Measurements from ENCODE around the gene FOXJ2. TPM values are rescaled to one million over a fixed set of nuclear protein-coding genes. Genes with fewer than 3 reads are reported as not detected.
"Not testable (repeated sequence)": the region's sequence is repeated elsewhere in the genome, so short reads cannot be mapped to it uniquely, and the experiment has no call there.

The FOXJ2 gene
- polyA plus RNA-seq, 1 experiment: 6.5 TPM

DNA sequence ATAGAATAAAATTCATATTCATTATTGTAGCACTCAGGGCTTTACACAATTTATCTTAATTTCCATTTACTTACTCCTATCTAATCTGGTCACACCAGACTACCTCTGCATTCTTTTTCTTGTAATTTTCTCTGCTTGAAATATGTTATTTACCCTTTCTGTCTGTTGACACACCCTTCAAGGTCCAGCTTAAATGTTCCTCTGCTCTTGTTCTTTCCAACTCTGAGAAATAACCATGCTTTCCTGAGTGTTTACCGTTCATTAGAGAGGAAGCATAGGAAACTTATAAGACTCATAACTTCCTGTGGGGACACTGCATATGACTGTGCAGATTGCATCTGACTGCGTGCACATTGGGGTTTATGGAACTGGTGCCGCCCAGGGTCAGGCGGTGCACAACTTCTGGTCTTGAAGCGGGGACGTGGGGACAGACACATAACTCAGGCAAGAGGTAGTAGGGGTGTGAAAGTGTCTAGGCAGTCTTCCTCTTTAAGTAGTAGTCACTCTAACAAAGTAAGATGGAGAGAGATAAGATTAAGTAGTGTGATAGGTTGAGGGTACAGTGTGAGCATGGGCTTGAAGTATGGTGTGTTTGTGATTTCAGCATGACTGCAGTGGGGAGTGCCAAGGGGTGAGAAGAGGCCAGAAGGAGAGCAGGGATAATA lies 42.6 kb upstream of the FOXJ2 start:
- ChIA-PET CTCF (no interaction called here), POLR2A (no interaction called here)
- Histone ChIP-seq H3K36me3 (ENCODE audit: control insufficient read depth, insufficient read depth, low read length) (no peaks in the 10 kb centered on the region), H3K27me3 (ENCODE audit: control insufficient read depth, insufficient read depth, low read length) (no peaks in the 10 kb centered on the region), H3K4me3 (ENCODE audit: low read depth, low read length) (no peak overlapping the region)
- DNase-seq (ENCODE audit: low read depth): no peak
- TF ChIP-seq CTCF (IDR thresholded peaks at IDR 0.05; ENCODE audit: insufficient read depth, low read depth, low read length): no peak

- CTCF ChIA-PET: interaction anchor here (0.9 kb wide), 1 partner anchor 131 kb away, joined by 3 read pairs; no protein-coding TSS in a partner anchor
- POLR2A ChIA-PET: no interaction called here
Observed at GRCh38 chr12:7991535-7991934, 41.0 kb upstream of the FOXJ2 start.

GRCh38 chr12:7994731-7995205 lies 37.7 kb upstream of the FOXJ2 start:
- Histone ChIP-seq H3K36me3 (ENCODE audit: control insufficient read depth, insufficient read depth, low read length) (no peaks in the 10 kb centered on the region), H3K4me3 (ENCODE audit: low read depth, low read length) (no peak overlapping the region), H3K27me3 (ENCODE audit: control insufficient read depth, insufficient read depth, low read length) (no peaks in the 10 kb centered on the region)
- peak; percentile 92 for DNase-seq (ENCODE audit: low read depth)
- ChIA-PET CTCF (interaction anchor here (0.6 to 4.2 kb wide), 26 partner anchors 9 to 164 kb away, joined by 3 to 59 read pairs (median 6); partner anchors contain the start of genes FOXJ2 and SLC2A3), POLR2A (interaction anchor here (1.0 to 1.7 kb wide), 2 partner anchors 60 to 62 kb away, joined by 8 read pairs; no protein-coding TSS in a partner anchor)
- TF ChIP-seq CTCF (IDR thresholded peaks at IDR 0.05; ENCODE audit: insufficient read depth, low read depth, low read length): no peak

More at GRCh38 chr12:7991535-7991934, 41.0 kb upstream of the FOXJ2 start:
- TF ChIP-seq CTCF (IDR thresholded peaks at IDR 0.05; ENCODE audit: insufficient read depth, low read depth, low read length): no peak
- Histone ChIP-seq H3K4me3 (ENCODE audit: low read depth, low read length) (no peak overlapping the region), H3K27me3 (ENCODE audit: control insufficient read depth, insufficient read depth, low read length) (no peaks in the 10 kb centered on the region), H3K36me3 (ENCODE audit: control insufficient read depth, insufficient read depth, low read length) (no peaks in the 10 kb centered on the region)
- no peak for DNase-seq (ENCODE audit: low read depth)

DNA sequence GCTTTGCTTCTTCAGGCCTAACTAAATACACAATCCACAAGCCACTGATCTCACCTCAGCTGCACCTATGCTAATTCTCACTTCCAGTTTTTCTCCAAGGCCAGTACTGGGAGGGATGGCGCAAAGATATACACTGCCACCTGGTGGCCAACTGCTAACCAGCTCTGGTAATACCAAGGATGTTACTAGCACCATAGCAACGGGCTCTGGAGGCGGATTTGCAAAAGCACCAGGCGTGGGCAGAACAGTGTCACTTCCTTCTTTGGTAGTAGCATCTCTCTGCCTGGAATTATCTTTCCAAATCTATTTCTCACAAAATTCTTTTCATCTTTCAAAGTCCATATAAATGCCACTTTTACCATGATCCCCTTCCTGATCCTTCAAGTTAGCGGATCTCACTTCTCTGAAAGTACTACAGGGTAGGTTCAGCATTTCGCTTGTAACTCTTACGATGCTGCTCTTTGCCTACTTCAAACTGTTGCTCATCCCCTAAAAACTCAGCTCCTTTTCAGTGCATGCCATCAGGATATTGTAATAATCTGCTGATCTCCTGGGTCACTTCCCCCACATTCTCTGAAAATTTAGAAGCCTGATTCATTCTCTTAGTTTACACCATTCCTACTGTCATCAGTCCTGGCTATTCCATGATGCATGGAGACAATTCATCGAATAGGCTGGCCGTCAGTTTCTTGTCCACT lies 37.1 kb upstream of the FOXJ2 start:
- TF ChIP-seq CTCF (IDR thresholded peaks at IDR 0.05; ENCODE audit: insufficient read depth, low read depth, low read length): peak; percentile 79
- peak overlapping the region; percentile 17 for H3K4me3 ChIP-seq (ENCODE audit: low read depth, low read length)
- H3K27me3 ChIP-seq (ENCODE audit: control insufficient read depth, insufficient read depth, low read length): no peaks in the 10 kb centered on the region
- peak; percentile 61 for DNase-seq (ENCODE audit: low read depth)
- no peaks in the 10 kb centered on the region for H3K36me3 ChIP-seq (ENCODE audit: control insufficient read depth, insufficient read depth, low read length)
- POLR2A ChIA-PET: interaction anchor here (0.5 to 1.7 kb wide), 4 partner anchors 59 to 936 kb away, joined by 4 to 8 read pairs (median 8); no protein-coding TSS in a partner anchor
- CTCF ChIA-PET: interaction anchor here (0.6 to 4.2 kb wide), 26 partner anchors 9 to 165 kb away, joined by 3 to 59 read pairs (median 6); partner anchors contain the start of genes FOXJ2 and SLC2A3

DNA sequence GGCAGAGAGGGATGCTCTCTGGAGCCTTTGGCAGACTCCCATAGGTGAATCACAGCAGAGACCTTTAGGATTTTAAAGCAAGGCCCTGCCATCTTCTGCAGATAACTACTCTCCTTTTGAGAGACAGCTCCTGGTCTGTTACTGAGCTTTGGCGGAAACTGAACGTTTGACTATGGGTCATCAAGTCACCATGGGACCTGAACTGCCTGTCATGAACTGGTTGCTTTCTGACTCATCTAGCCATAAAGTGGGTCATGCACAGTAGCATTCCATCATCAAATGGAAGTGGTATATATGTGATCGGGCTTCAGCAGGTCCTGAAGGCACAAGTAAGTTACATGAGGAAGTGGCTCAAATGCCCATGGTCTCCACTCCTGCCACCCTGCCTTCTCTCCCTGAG lies 31.7 kb upstream of the FOXJ2 start:
- H3K36me3 ChIP-seq (ENCODE audit: control insufficient read depth, insufficient read depth, low read length); H3K4me3 ChIP-seq (ENCODE audit: low read depth, low read length); POLR2A ChIA-PET; CTCF ChIA-PET; H3K27me3 ChIP-seq (ENCODE audit: control insufficient read depth, insufficient read depth, low read length); DNase-seq (ENCODE audit: low read depth): not testable (repeated sequence)

DNA sequence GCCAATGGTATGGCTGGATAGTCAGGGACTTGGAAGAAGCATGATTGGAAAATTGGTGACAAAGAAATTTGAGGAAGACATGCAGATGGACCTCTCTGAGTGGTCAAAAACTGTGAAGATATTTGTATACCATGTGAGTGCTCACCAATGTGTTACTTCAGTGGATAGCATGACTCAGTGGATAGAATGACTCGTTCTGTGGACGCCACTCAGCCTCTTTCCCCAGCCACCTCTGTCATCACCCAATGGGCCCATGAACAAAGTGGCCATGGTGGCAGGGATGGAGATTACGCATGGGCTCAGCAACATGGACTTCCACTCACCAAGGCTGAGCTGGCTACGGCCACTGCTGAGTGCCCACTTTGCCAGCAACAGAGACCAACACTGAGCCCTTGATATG lies 31.0 kb upstream of the FOXJ2 start:
- POLR2A ChIA-PET; H3K27me3 ChIP-seq (ENCODE audit: control insufficient read depth, insufficient read depth, low read length); DNase-seq (ENCODE audit: low read depth); H3K36me3 ChIP-seq (ENCODE audit: control insufficient read depth, insufficient read depth, low read length); H3K4me3 ChIP-seq (ENCODE audit: low read depth, low read length); CTCF ChIA-PET: not testable (repeated sequence)

DNA sequence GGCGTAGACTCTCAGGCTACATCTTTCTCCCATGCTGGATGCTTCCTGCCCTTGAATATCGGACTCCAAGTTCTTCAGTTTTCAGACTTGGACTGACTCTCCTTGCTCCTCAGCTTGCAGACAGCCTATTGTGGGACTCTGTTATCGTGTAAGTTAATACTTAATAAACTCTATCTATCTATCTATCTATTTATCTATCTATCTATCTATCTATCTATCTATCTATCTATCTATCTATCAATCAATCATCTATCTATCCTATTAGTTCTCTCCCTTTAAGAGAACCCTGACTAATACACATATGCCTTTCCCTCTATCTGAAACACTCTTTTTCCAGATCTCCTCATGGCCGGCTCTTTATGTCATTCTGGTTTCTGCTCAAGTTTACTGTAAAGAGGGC lies 27.6 kb upstream of the FOXJ2 start:
- H3K27me3 ChIP-seq (ENCODE audit: control insufficient read depth, insufficient read depth, low read length); H3K4me3 ChIP-seq (ENCODE audit: low read depth, low read length); POLR2A ChIA-PET; DNase-seq (ENCODE audit: low read depth); H3K36me3 ChIP-seq (ENCODE audit: control insufficient read depth, insufficient read depth, low read length): not testable (repeated sequence)
- CTCF ChIA-PET: interaction anchor here (1.4 kb wide), 1 partner anchor 13 kb away, joined by 3 read pairs; no protein-coding TSS in a partner anchor
